ENCODE data around the gene NRP1. TPM values are rescaled to one million over a fixed set of nuclear protein-coding genes. Genes with fewer than 3 reads are reported as not detected.
"Not testable (repeated sequence)": the region's sequence is repeated elsewhere in the genome, so short reads cannot be mapped to it uniquely, and the experiment has no call there.

The NRP1 gene
- total and polyA plus RNA-seq, 2 donors: 36.9 to 172 TPM

- DNase-seq (ENCODE audit: extremely low spot score): no peak
- Histone ChIP-seq H3K4me1 (ENCODE audit: insufficient read depth) (peaks cover 1% of the 10 kb centered on the region), H3K27ac (ENCODE audit: low read depth) (no peak overlapping the region), H3K36me3 (ENCODE audit: insufficient read depth) (no peaks in the 10 kb centered on the region), H3K4me3 (ENCODE audit: low read depth, low read length) (no peak overlapping the region)
- 74% methylated on average over 3 of the region's 3 CpGs for WGBS
Measured at GRCh38 chr10:33303988-33304387, 30.5 kb downstream of the NRP1 start.

DNA sequence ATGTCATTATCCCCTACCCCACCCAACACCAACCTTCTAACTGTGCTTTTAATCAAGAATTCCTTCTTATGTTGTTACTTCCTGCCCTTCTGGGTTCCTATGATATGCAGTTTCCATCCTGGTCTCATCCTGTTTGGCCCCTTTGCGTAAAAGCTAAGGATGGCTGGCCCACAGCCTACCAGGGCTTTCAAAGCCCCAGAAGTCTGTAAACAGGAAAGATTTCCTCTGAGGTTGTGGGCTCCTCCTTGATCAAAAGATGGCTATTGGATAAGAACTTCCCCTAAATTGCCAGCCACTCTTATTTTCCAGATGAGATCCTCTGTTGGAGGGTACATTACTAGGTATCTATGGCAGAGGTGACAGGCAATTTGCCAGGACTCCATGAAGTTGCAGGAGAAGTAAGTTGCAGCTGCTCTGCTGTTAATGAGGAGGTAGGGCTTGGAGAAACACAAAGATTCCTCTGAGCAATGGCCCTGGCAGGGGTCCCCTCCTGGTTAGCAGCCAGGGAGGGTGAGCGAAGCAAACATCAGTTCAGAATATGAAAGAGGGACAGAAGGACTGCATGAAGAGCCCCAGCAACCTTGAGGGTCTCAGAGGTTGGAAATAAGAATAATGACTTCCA lies 32.1 kb downstream of the NRP1 start:
- no peak overlapping the region for H3K4me3 ChIP-seq (ENCODE audit: low read depth, low read length)
- no peaks in the 10 kb centered on the region for H3K36me3 ChIP-seq (ENCODE audit: insufficient read depth)
- DNase-seq (ENCODE audit: extremely low spot score): no peak
- 71% methylated on average over 2 of the region's 2 CpGs for WGBS
- H3K4me1 ChIP-seq (ENCODE audit: insufficient read depth): peaks cover 1% of the 10 kb centered on the region
- H3K27ac ChIP-seq (ENCODE audit: low read depth): no peak overlapping the region

DNA sequence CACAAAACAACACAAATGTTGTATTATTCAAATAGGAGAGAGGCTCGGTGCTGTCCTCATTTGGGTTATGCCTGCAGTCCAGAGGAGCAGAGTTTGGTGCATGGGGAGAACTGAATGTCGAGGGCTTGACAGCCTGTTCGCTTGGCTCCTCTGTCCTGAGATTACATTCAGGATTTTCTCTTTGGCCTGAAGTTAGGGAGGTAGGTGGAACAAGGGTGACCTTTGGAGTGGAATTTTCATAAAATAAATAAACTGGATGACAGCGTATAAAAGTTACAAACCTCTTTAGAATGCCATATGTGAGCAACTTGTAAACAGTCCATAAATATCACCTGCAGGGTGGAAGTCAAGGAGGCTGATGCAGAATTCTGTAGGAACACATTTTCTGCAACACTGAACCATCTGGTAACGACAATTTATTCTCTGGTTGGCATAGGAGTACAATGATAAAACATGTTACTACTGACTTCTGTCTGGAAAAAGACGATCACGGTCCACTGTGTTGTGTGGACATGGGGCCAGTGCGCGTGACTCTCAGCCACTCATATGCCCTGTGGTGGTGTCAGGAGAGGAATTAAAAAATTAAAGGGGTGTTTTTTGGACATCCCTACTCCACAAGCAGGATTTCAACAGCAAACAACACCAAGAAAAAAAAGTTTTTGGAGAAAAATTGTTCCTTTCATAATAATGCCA lies 33.2 kb downstream of the NRP1 start:
- H3K27ac ChIP-seq (ENCODE audit: low read depth): no peak overlapping the region
- DNase-seq (ENCODE audit: extremely low spot score): no peak
- H3K4me3 ChIP-seq (ENCODE audit: low read depth, low read length): no peak overlapping the region
- no peaks in the 10 kb centered on the region for H3K36me3 ChIP-seq (ENCODE audit: insufficient read depth)
- 69% methylated on average over 9 of the region's 9 CpGs for WGBS
- peaks cover under 1% of the 10 kb centered on the region for H3K4me1 ChIP-seq (ENCODE audit: insufficient read depth)

GRCh38 chr10:33300544-33300943 lies 33.9 kb downstream of the NRP1 start:
- WGBS: 82% methylated on average over 3 of the region's 3 CpGs
- H3K4me1 ChIP-seq (ENCODE audit: insufficient read depth); H3K36me3 ChIP-seq (ENCODE audit: insufficient read depth); H3K4me3 ChIP-seq (ENCODE audit: low read depth, low read length); DNase-seq (ENCODE audit: extremely low spot score); H3K27ac ChIP-seq (ENCODE audit: low read depth): not testable (repeated sequence)

- H3K4me1 ChIP-seq (ENCODE audit: insufficient read depth): no peaks in the 10 kb centered on the region
- no peak overlapping the region for H3K27ac ChIP-seq (ENCODE audit: low read depth)
- no peak overlapping the region for H3K4me3 ChIP-seq (ENCODE audit: low read depth, low read length)
- DNase-seq (ENCODE audit: extremely low spot score): no peak
- H3K36me3 ChIP-seq (ENCODE audit: insufficient read depth): no peaks in the 10 kb centered on the region
- 87% methylated on average over 2 of the region's 2 CpGs for WGBS
Measured at GRCh38 chr10:33298893-33299292, 35.6 kb downstream of the NRP1 start.

DNA sequence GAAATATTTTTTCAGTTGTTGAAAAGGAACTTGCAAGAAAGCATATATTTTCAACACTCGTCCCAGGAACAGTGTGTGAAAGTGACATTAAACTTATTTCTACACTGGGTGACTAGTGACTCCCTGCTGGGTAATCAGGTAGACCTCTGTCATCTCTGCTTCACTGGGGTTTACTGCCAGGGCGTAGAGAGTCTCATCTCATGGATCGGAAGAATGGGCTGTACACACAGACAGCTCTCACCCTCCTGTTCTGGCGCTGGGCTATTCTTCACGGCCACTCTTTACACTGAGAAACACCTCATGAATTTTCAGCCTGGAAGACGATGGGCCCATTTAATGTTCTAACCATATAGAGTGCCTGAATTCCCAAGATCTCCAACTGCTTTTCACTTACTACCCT lies 36.4 kb downstream of the NRP1 start:
- Histone ChIP-seq H3K4me3 (ENCODE audit: low read depth, low read length) (no peak overlapping the region), H3K4me1 (ENCODE audit: insufficient read depth) (no peaks in the 10 kb centered on the region), H3K36me3 (ENCODE audit: insufficient read depth) (no peaks in the 10 kb centered on the region), H3K27ac (ENCODE audit: low read depth) (no peak overlapping the region)
- WGBS: 81% methylated on average over 6 of the region's 6 CpGs
- no peak for DNase-seq (ENCODE audit: extremely low spot score)

DNA sequence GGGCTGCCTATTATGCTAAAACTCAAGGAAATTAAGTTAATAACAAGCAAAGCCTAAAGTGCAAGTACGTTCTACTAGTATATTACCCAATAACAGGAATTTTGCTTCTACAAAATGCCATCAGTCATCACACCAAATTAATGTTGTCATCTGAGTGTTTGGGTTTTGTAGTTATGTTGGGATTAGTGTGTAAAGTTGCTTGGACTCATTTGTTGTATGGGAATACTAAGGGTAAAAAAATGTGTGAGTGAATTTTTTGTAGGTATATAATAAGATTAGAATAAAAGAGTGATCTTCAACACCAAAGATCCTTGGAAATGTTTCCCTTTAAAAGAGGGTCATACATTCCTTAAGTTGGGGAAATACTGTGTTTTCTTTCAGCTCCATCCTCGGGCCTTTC lies 38.6 kb downstream of the NRP1 start:
- 89% methylated on average over 2 of the region's 2 CpGs for WGBS
- Histone ChIP-seq H3K36me3 (ENCODE audit: insufficient read depth) (no peaks in the 10 kb centered on the region), H3K4me1 (ENCODE audit: insufficient read depth) (no peaks in the 10 kb centered on the region), H3K27ac (ENCODE audit: low read depth) (no peak overlapping the region), H3K4me3 (ENCODE audit: low read depth, low read length) (no peak overlapping the region)
- no peak for DNase-seq (ENCODE audit: extremely low spot score)

GRCh38 chr10:33293531-33294170 lies 40.8 kb downstream of the NRP1 start:
- WGBS: 87% methylated on average over 14 of the region's 14 CpGs
- no peak overlapping the region for H3K4me3 ChIP-seq (ENCODE audit: low read depth, low read length)
- H3K27ac ChIP-seq (ENCODE audit: low read depth): no peak overlapping the region
- no peak for DNase-seq (ENCODE audit: extremely low spot score)
- peaks cover 3% of the 10 kb centered on the region for H3K4me1 ChIP-seq (ENCODE audit: insufficient read depth)
- H3K36me3 ChIP-seq (ENCODE audit: insufficient read depth): no peaks in the 10 kb centered on the region

- Histone ChIP-seq H3K4me3 (ENCODE audit: low read depth, low read length) (no peak overlapping the region), H3K27ac (ENCODE audit: low read depth) (no peak overlapping the region)
- 85% methylated on average over 3 of the region's 3 CpGs for WGBS
Measured at GRCh38 chr10:33293076-33293475, 41.4 kb downstream of the NRP1 start.

DNA sequence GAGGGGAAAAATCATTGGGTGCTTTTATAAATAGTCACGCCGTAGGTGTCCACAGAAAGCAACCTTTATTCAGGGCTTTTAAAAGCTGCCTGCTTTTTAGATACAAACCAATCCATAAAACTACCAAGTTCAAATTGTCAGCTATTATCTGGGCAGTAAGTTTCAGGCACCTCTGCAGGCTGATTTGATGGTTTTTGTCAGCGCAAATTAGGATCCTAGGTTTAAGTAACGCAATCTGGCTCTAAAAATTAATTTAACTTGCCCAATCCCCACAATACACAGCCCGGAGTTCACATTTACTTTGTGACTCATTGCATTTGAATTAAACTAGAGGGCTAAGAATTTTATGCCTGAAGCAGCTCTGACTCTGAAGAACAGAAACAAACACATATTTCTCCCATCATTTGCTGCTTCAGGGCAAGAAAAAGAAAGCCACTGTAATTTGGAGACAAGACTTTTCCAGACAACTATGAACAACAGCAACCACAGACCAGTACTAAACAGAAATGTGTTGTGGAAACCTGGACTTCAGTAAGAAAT lies 43.3 kb downstream of the NRP1 start:
- no peak for DNase-seq (ENCODE audit: extremely low spot score)
- Histone ChIP-seq H3K27ac (ENCODE audit: low read depth) (no peak overlapping the region), H3K36me3 (ENCODE audit: insufficient read depth) (no peaks in the 10 kb centered on the region), H3K4me3 (ENCODE audit: low read depth, low read length) (no peak overlapping the region), H3K4me1 (ENCODE audit: insufficient read depth) (peaks cover 3% of the 10 kb centered on the region)
- 58% methylated on average over 5 of the region's 5 CpGs for WGBS

More at GRCh38 chr10:33293076-33293475, 41.4 kb downstream of the NRP1 start:
- Histone ChIP-seq H3K4me1 (ENCODE audit: insufficient read depth) (peaks cover 3% of the 10 kb centered on the region), H3K36me3 (ENCODE audit: insufficient read depth) (no peaks in the 10 kb centered on the region)
- no peak for DNase-seq (ENCODE audit: extremely low spot score)

GRCh38 chr10:33290321-33291052 lies 44.0 kb downstream of the NRP1 start:
- H3K4me1 ChIP-seq (ENCODE audit: insufficient read depth): peaks cover 3% of the 10 kb centered on the region
- H3K4me3 ChIP-seq (ENCODE audit: low read depth, low read length): no peak overlapping the region
- 80% methylated on average over 13 of the region's 13 CpGs for WGBS
- H3K36me3 ChIP-seq (ENCODE audit: insufficient read depth): no peaks in the 10 kb centered on the region
- H3K27ac ChIP-seq (ENCODE audit: low read depth): no peak overlapping the region
- DNase-seq (ENCODE audit: extremely low spot score): no peak

- Histone ChIP-seq H3K4me1 (ENCODE audit: insufficient read depth) (peaks cover 3% of the 10 kb centered on the region), H3K36me3 (ENCODE audit: insufficient read depth) (no peaks in the 10 kb centered on the region), H3K4me3 (ENCODE audit: low read depth, low read length) (no peak overlapping the region), H3K27ac (ENCODE audit: low read depth) (no peak overlapping the region)
- no peak for DNase-seq (ENCODE audit: extremely low spot score)
- WGBS: 95% methylated on average over 8 of the region's 8 CpGs
Measured at GRCh38 chr10:33289776-33290175, 44.7 kb downstream of the NRP1 start.

- DNase-seq (ENCODE audit: extremely low spot score): no peak
- H3K4me3 ChIP-seq (ENCODE audit: low read depth, low read length): no peak overlapping the region
- no peak overlapping the region for H3K27ac ChIP-seq (ENCODE audit: low read depth)
- peaks cover 3% of the 10 kb centered on the region for H3K4me1 ChIP-seq (ENCODE audit: insufficient read depth)
- 90% methylated on average over 3 of the region's 3 CpGs for WGBS
- H3K36me3 ChIP-seq (ENCODE audit: insufficient read depth): no peaks in the 10 kb centered on the region
Measured at GRCh38 chr10:33288127-33288526, 46.3 kb downstream of the NRP1 start.
